ENCODE measurements around the gene PLEKHG4B. TPM values are rescaled to one million over a fixed set of nuclear protein-coding genes. Genes with fewer than 3 reads are reported as not detected.

Gene PLEKHG4B
- total and polyA plus RNA-seq, 2 of the 8 experiments (the other 6 are each of a cell fraction or from before 2014, with no cell fraction given), result 31.1 to 43.6 TPM

GRCh38 chr5:89337-90286 lies 2.4 kb upstream of the PLEKHG4B start:
- H3K27ac ChIP-seq (ENCODE audit: low read depth, low read length), result no peak overlapping the region
- no peak for FAIRE-seq
- peaks cover 10% of the 10 kb centered on the region; the same call in 1 of the 2 replicates for H3K79me1 ChIP-seq (ENCODE audit: low read depth, low read length)
- H4K5ac ChIP-seq (ENCODE audit: insufficient read length, low read depth, low read length), result no peak overlapping the region
- H2BK12ac ChIP-seq (ENCODE audit: low read depth, low read length), result peak overlapping the region; percentile 80; the same call in 1 of the 2 replicates
- H3K23ac ChIP-seq (ENCODE audit: insufficient read length), result no peak overlapping the region
- no peak overlapping the region for H3K4me3 ChIP-seq (ENCODE audit: extremely low read depth in 1 of 4, insufficient read depth in 2 of 4, low read depth in 3 of 4, low read length in 4 of 4)
- no peak overlapping the region; the same call in 1 of the 2 replicates for H2BK5ac ChIP-seq (ENCODE audit: low read depth, low read length)
- H3K14ac ChIP-seq (ENCODE audit: insufficient read length), result no peak overlapping the region
- peaks cover 3 to 30% (median 17%) of the 10 kb centered on the region in 4 experiments for H3K4me1 ChIP-seq (replicated peaks in 1 of 4; ENCODE audit: control insufficient read depth in 3 of 4, insufficient read depth in 4 of 4, low read length in 3 of 4)
- no peaks in the 10 kb centered on the region; a peak in 1 of 7 replicates for H3K27me3 ChIP-seq (replicated peaks in 1 of 4; ENCODE audit: control insufficient read depth in 3 of 4, extremely low read depth in 1 of 4, insufficient read depth in 3 of 4, low read length in 3 of 4)
- no peak overlapping the region for H2BK120ac ChIP-seq (replicated peaks; ENCODE audit: low read depth, low read length)
- no peak for DNase-seq (ENCODE audit: low read depth in 1 of 2, low spot score in 2 of 2)
- no peaks in the 10 kb centered on the region for H3K9me3 ChIP-seq (ENCODE audit: insufficient read depth in 2 of 2, low read depth in 1 of 2, low read length in 1 of 2)
- H4K91ac ChIP-seq (replicated peaks; ENCODE audit: insufficient read length, low read length), result peak overlapping the region; percentile 38
- H2AFZ ChIP-seq (ENCODE audit: low read length), result no peak overlapping the region
- H2BK20ac ChIP-seq (ENCODE audit: low read length), result peak overlapping the region; percentile 80; the same call in 1 of the 2 replicates
- TF ChIP-seq SUZ12 (IDR thresholded peaks at IDR 0.05; ENCODE audit: low read length) (no peak), BACH1 (IDR thresholded peaks at IDR 0.05; ENCODE audit: low read length) (no peak), GTF2F1 (IDR thresholded peaks at IDR 0.05; ENCODE audit: borderline replicate concordance, low read depth, low read length) (no peak)
- peaks cover 7 to 20% of the 10 kb centered on the region in 2 experiments for H3K79me2 ChIP-seq (ENCODE audit: control insufficient read depth in 1 of 2, insufficient read depth in 2 of 2, low read length in 2 of 2)
- H3K4me2 ChIP-seq (ENCODE audit: insufficient read depth in 1 of 2, low read depth in 2 of 2, low read length in 2 of 2), result no peak overlapping the region
- CTCF ChIA-PET (ENCODE audit: partially characterized antibody), result interaction anchor here (0.7 to 2.1 kb wide), 8 partner anchors 8 to 66 kb away, joined by 3 to 8 read pairs (median 3); no protein-coding TSS in a partner anchor
- H3K18ac ChIP-seq (ENCODE audit: extremely low read depth, low read length), result no peak overlapping the region; the same call in 1 of the 2 replicates
- WGBS, 2 experiments (ENCODE audit: extremely low coverage in 1 of 2, insufficient coverage in 1 of 2, insufficient read length in 1 of 2, insufficient replicate concordance in 2 of 2, low coverage in 1 of 2, low lambda C conversion rate in 2 of 2, missing lambda C conversion rate in 1 of 2), result 92% methylated on average over 14 of the region's 17 CpGs; no CpG with 5 or more reads in 1 of the 2 experiments
- no peak overlapping the region for H3K9ac ChIP-seq (replicated peaks in 1 of 4; ENCODE audit: extremely low read depth in 1 of 4, low read depth in 3 of 4, low read length in 3 of 4)
- no peak overlapping the region for H3K56ac ChIP-seq (replicated peaks; ENCODE audit: insufficient read length, low read depth, low read length)
- H4K20me1 ChIP-seq (replicated peaks in 1 of 2; ENCODE audit: control insufficient read depth in 1 of 2, insufficient read depth in 2 of 2, low read length in 2 of 2), result peaks cover 0 to 5% of the 10 kb centered on the region in 2 experiments
- peak overlapping the region; percentile 53; the same call in 1 of the 2 replicates for H2BK15ac ChIP-seq (ENCODE audit: low read length)
- no peak overlapping the region for H4K8ac ChIP-seq (ENCODE audit: extremely low read depth, insufficient read depth, low read length)
- no peak overlapping the region for H3K4ac ChIP-seq (replicated peaks; ENCODE audit: insufficient read length, low read depth, low read length)
- peak overlapping the region; percentile 79; the same call in 1 of the 2 replicates for H2AK5ac ChIP-seq (ENCODE audit: low read depth, low read length)
- peaks cover 0 to 1% (median 0%) of the 10 kb centered on the region in 4 experiments; a peak in 1 of 8 replicates for H3K36me3 ChIP-seq (ENCODE audit: control insufficient read depth in 2 of 4, insufficient read depth in 4 of 4, low read length in 3 of 4)
- no peaks in the 10 kb centered on the region; the same call in 1 of the 2 replicates for H3K23me2 ChIP-seq (ENCODE audit: low read depth, low read length)
- POLR2A ChIA-PET (ENCODE audit: partially characterized antibody), result interaction anchor here (0.6 to 6.3 kb wide), 7 partner anchors 9 to 168 kb away, joined by 3 to 65 read pairs (median 4); partner anchors contain the start of genes CCDC127 and SDHA
